Adrenal gland (tissue), 12 donors: ENCODE data around the gene ARHGEF11. TPM values are rescaled to one million over a fixed set of nuclear protein-coding genes. Genes with fewer than 3 reads are reported as not detected.
A peak's percentile ranks its signal among the peaks of the same experiment; 100 is the strongest.

ENCODE experiments used
- DNase-seq, 7 donors: peaks; one replicate each; pipeline ENCODE4 v3.0.0-alpha.2; 2019 to 2020
- H3K27ac ChIP-seq, 5 donors: fragments of 200-600 bp; sonication (generic) in 4 of 5; 1 replicate in 3 of 5; 2 replicates in 2 of 5; pipeline versions ENCODE4 v1.5.1 to v1.8.0; 2016 to 2020; ENCODE audit warnings: mild to moderate bottlenecking in 1 of 5
- H3K27me3 ChIP-seq: fragments of 200-600 bp; 2 replicates; pipeline ENCODE4 v1.8.0; 2021
- H3K36me3 ChIP-seq, 2 donors: fragments of 200-600 bp; replicated peaks in 1 of 2; 1 replicate in 1 of 2; 2 replicates in 1 of 2; pipeline versions ENCODE4 v1.5.1 to v1.8.0; 2018 to 2022
- H3K4me1 ChIP-seq, 2 donors: fragments of 200-600 bp; replicated peaks in 1 of 2; 1 replicate in 1 of 2; 2 replicates in 1 of 2; pipeline versions ENCODE4 v1.5.1 to v1.8.0; 2018 to 2021
- H3K4me3 ChIP-seq, 4 donors: fragments of 200-600 bp; sonication (generic) in 3 of 4; one replicate each; pipeline ENCODE4 v1.5.1; 2016 to 2018
- H3K9me3 ChIP-seq, 3 donors: fragments of 200-600 bp; sonication (generic) in 1 of 3; replicated peaks in 1 of 3; 1 replicate in 2 of 3; 2 replicates in 1 of 3; pipeline versions ENCODE4 v1.5.1 to v1.8.0; 2016 to 2021
- CTCF ChIP-seq, 6 experiments: fragments of 450-650 bp in 4 of 6; fragments of 200-600 bp in 2 of 6; sonication (generic) in 1 of 6; IDR thresholded peaks; 1 replicate in 5 of 6; 2 replicates in 1 of 6; pipeline versions ENCODE4 v1.5.1 to v1.8.0; 2016 to 2021; ENCODE audit warnings: antibody characterized with exemption in 6 of 6, mild to moderate bottlenecking in 2 of 6, moderate library complexity in 1 of 6
- POLR2A ChIP-seq, 2 donors: fragments of 450-650 bp; IDR thresholded peaks; one replicate each; pipeline ENCODE4 v1.6.1; 2017; ENCODE audit warnings: antibody characterized with exemption in 2 of 2, mild to moderate bottlenecking in 2 of 2, moderate library complexity in 1 of 2
- WGBS, 4 donors: extraction: QIAGEN DNeasy Blood & Tissue Kit in 2 of 4; methylation state at CpG; one replicate each; pipeline versions ENCODE4 v1.1.5 to v1.1.7; 2013 to 2017; 5-methylcytosine and 5-hydroxymethylcytosine counted together
- intact Hi-C, 2 donors: fragments of 100-400 bp; cut with DNase I; formaldehyde crosslinking; loops; one replicate each; pipeline versions ENCODE4 v1.14.1 to v1.15.0; 2022 to 2023
- polyA plus RNA-seq, 3 donors: library from polyadenylated mRNA; stranded (reverse); fragments of 200-250 nt in 2 of 3; fragments of 350-450 nt in 1 of 3; fragmentation: Illumina TruSeq in 1 of 3; extraction: RNeasy Lipid Tissue Mini Kit (QIAGEN cat#74804) in 1 of 3; gene quantifications; one replicate each; pipeline ENCODE4 v1.2.3, GENCODE V29; 2013 to 2014
- total RNA-seq, 9 donors: library from RNA; depleted of rRNA in 4 of 9; stranded (reverse); fragments of >200 nt in 4 of 9; fragments of 120-200 nt in 1 of 9; fragmentation: NEBNext Ultra II Directional in 1 of 9; extraction: Animal tissue kit (Norgen Biotek cat#: 25700) in 1 of 9; gene quantifications; one replicate each; pipeline versions ENCODE4 v1.1.0 to v1.2.4, GENCODE V29; 2013 to 2023
- donor health status: healthy with polysubstance abuse.
- donor health status: Bipolar disorder and iron deficiency.
- donor health status: DM: yes; HTN: yes; CAD: no.
- donor health status: DM: no; HTN: no; CAD: no.
- donor health status: DM: no; HTN: no; CAD: no.
- donor health status: DM: yes; HTN: yes; CAD: no.

The ARHGEF11 gene
- total and polyA plus RNA-seq, 12 donors, result 14.2 to 69.2 (median 38.3) TPM

GRCh38 chr1:157005965-157006364 is 39.6 kb downstream of the ARHGEF11 start:
- Histone ChIP-seq H3K27ac (no peak overlapping the region), H3K4me3 (no peak overlapping the region), H3K4me1 (peaks cover 0 to 41% of the 10 kb centered on the region in 2 donors), H3K9me3 (no peaks in the 10 kb centered on the region), H3K36me3 (no peaks in the 10 kb centered on the region), H3K27me3 (no peaks in the 10 kb centered on the region)
- DNase-seq, result no peak
- intact Hi-C loops, result no loop called here
- WGBS, 4 donors, result 45 to 80% (median 51%) methylated on average over 2 of the region's 2 CpGs
- TF ChIP-seq POLR2A (IDR thresholded peaks at IDR 0.05) (no peak), CTCF (IDR thresholded peaks at IDR 0.05) (no peak)

DNA sequence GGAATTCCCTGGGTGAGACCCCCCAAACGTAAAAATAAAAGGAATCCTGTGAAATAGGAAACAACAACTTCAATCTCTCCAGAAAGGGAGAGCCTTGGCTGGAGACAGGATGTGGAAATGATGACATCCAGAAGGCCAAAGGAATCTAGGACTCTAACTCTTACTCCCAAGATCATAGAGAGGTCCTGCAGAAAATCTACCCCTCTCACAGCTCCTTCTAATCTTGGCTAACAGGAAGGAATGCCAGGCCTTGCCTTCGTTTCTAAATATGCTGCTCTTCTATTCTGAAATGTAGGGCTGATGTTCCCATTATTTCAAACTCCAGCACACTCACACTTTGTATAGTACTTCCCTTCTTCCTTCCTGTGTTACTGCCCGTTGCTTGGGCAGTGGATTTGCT is 40.7 kb downstream of the ARHGEF11 start:
- TF ChIP-seq CTCF (IDR thresholded peaks at IDR 0.05), result no peak
- no peak for TF ChIP-seq POLR2A (IDR thresholded peaks at IDR 0.05)
- intact Hi-C loops, result no loop called here
- 48 to 59% (median 53%) methylated on average over 3 of the region's 3 CpGs for WGBS, 4 donors

DNA sequence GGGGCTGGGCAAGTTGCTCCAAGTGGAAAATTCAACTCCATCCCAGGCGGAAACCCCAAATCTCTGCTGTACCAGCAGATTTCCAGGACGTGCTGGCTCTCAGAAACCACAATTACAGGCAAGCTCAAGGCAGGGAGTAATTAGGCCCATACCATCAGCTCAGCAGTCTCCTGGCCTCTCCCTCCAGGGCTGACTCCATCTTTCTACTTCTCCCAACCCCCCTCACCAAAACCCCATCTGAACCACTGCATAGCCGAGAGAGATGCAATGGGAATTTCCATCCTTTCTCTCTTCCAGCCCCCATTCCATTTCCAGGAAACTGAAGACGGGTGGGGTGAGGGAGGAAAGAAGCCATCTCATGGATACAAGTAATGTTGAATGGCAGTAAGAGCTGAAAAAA is 41.2 kb downstream of the ARHGEF11 start:
- Histone ChIP-seq H3K9me3 (no peaks in the 10 kb centered on the region), H3K4me3 (no peak overlapping the region), H3K4me1 (peaks cover 0 to 41% of the 10 kb centered on the region in 2 donors), H3K36me3 (no peaks in the 10 kb centered on the region), H3K27me3 (no peaks in the 10 kb centered on the region), H3K27ac (no peak overlapping the region)
- no peak for DNase-seq
- intact Hi-C loops, result no loop called here
- TF ChIP-seq POLR2A (IDR thresholded peaks at IDR 0.05), result no peak
- no peak for TF ChIP-seq CTCF (IDR thresholded peaks at IDR 0.05)
- 83 to 94% (median 91%) methylated on average over 4 of the region's 4 CpGs for WGBS, 4 donors

More for the DNA sequence above, 40.7 kb downstream of the ARHGEF11 start:
- H3K4me1 ChIP-seq, result peaks cover 0 to 41% of the 10 kb centered on the region in 2 donors
- H3K9me3 ChIP-seq, result no peaks in the 10 kb centered on the region
- H3K27ac ChIP-seq, result peak overlapping the region in 1 of 5 donors; percentile 30
- no peaks in the 10 kb centered on the region for H3K36me3 ChIP-seq
- no peak overlapping the region for H3K4me3 ChIP-seq
- H3K27me3 ChIP-seq, result no peaks in the 10 kb centered on the region
- no peak for DNase-seq

DNA sequence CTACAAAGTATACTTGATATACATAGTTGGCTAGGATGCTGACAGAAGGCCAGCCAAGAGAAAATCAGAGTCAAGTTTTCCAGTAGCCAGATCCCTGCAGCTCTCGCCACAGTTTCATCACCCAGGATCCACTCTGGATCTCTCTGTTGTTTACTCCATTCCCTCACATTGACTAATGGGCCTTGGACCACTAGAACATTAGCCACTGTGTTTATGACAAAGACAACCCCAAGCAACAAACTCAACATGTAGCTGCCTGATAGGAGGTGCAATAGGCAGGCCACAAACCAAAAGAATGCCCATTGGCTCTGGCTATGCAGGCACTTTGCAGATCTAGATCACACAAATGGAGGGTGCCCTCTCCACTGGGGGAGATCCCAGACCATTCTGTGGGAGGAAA is 44.2 kb downstream of the ARHGEF11 start:
- DNase-seq, result no peak
- H3K9me3 ChIP-seq, result no peaks in the 10 kb centered on the region
- no peaks in the 10 kb centered on the region for H3K36me3 ChIP-seq
- 85 to 100% (median 92%) methylated on average over 1 of the region's 1 CpG for WGBS, 4 donors
- H3K4me3 ChIP-seq, result no peak overlapping the region
- intact Hi-C loops, result no loop called here
- TF ChIP-seq POLR2A (IDR thresholded peaks at IDR 0.05) (no peak), CTCF (IDR thresholded peaks at IDR 0.05) (no peak)
- no peak overlapping the region for H3K27ac ChIP-seq
- no peaks in the 10 kb centered on the region for H3K27me3 ChIP-seq
- H3K4me1 ChIP-seq, result peaks cover 0 to 35% of the 10 kb centered on the region in 2 donors
